ENCODE measurements around the gene SLC22A12. TPM values are rescaled to one million over a fixed set of nuclear protein-coding genes. Genes with fewer than 3 reads are reported as not detected.

Gene SLC22A12
- total and polyA plus RNA-seq, 2 experiments from 2014 or later = not detected

DNA sequence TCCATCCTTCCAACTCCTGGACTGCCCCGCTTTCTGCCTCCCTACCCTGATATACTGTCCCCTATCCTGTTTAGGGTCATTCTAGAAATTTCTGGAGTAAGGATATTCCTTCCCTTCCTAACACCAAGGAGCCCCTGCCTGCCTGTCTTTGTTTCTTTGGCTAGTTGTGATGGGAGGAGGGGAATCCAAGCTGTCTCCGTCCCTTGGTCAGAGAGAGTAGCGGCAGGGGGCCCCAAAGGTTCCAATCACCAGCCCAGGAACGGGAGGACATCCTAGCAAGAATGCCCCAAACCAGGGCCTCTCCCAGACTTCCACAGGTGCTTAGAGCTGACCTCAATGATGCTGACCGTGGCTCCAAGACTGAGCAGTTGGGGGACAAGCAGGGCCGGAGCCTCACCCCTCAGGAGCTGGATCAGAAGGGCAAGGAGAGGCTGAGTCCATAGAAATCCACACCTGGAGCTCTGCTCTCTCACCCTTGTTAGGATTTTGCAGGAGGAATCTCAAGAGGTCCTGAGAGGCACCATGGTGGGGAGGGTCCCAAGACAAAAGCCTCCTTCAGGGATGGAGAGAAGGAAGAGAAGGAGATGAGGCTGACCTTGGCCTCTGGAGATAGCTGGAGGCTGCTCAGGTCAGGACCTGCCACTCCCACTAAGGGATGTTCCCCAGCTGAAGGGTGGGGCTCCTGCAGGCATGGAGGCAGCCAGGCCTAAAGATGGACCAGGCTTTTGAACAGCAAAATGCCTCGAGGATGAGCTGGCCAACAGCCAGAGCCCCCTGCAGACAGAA lies 13.6 kb downstream of the SLC22A12 start:
- no peak overlapping the region for H3K27ac ChIP-seq (ENCODE audit: low read depth)

More for the DNA sequence above, 13.6 kb downstream of the SLC22A12 start:
- Mint-ChIP-seq H3K27me3 (ENCODE audit: insufficient read depth, low read depth, poor library complexity) (peaks cover 14% of the 10 kb centered on the region), H3K9me3 (no peaks in the 10 kb centered on the region), H3K4me3 (no peak overlapping the region), H3K4me1 (peaks cover 17% of the 10 kb centered on the region), H3K27ac (no peak overlapping the region), H3K36me3 (ENCODE audit: low read depth) (no peaks in the 10 kb centered on the region)
- Histone ChIP-seq H3K4me1 (ENCODE audit: insufficient read depth) (0 out of 2 replicates have a peak, but pooled peaks cover 5% of the 10 kb centered on the region), H3K79me2 (replicated peaks; ENCODE audit: insufficient read depth) (no peaks in the 10 kb centered on the region), H3K9me2 (ENCODE audit: insufficient read depth) (no peaks in the 10 kb centered on the region), H2AFZ (no peak overlapping the region), H3K27me3 (ENCODE audit: insufficient read depth) (no peaks in the 10 kb centered on the region), H4K20me1 (replicated peaks; ENCODE audit: insufficient read depth) (no peaks in the 10 kb centered on the region), H3K36me3 (ENCODE audit: insufficient read depth) (no peaks in the 10 kb centered on the region), H3K4me3 (no peak overlapping the region), H3F3A (replicated peaks; ENCODE audit: low read depth) (no peaks in the 10 kb centered on the region), H3K4me2 (no peak overlapping the region)
- ATAC-seq (no peak), DNase-seq (ENCODE audit: low spot score) (no peak)
- TF ChIP-seq CTCF (conservative IDR thresholded peaks at IDR 0.05; ENCODE audit: low read depth in 2 of 2) = peak in 1 of 2 experiments; percentile 31; a peak in 1 of 4 replicates
- TF ChIP-seq, protein P1, sequence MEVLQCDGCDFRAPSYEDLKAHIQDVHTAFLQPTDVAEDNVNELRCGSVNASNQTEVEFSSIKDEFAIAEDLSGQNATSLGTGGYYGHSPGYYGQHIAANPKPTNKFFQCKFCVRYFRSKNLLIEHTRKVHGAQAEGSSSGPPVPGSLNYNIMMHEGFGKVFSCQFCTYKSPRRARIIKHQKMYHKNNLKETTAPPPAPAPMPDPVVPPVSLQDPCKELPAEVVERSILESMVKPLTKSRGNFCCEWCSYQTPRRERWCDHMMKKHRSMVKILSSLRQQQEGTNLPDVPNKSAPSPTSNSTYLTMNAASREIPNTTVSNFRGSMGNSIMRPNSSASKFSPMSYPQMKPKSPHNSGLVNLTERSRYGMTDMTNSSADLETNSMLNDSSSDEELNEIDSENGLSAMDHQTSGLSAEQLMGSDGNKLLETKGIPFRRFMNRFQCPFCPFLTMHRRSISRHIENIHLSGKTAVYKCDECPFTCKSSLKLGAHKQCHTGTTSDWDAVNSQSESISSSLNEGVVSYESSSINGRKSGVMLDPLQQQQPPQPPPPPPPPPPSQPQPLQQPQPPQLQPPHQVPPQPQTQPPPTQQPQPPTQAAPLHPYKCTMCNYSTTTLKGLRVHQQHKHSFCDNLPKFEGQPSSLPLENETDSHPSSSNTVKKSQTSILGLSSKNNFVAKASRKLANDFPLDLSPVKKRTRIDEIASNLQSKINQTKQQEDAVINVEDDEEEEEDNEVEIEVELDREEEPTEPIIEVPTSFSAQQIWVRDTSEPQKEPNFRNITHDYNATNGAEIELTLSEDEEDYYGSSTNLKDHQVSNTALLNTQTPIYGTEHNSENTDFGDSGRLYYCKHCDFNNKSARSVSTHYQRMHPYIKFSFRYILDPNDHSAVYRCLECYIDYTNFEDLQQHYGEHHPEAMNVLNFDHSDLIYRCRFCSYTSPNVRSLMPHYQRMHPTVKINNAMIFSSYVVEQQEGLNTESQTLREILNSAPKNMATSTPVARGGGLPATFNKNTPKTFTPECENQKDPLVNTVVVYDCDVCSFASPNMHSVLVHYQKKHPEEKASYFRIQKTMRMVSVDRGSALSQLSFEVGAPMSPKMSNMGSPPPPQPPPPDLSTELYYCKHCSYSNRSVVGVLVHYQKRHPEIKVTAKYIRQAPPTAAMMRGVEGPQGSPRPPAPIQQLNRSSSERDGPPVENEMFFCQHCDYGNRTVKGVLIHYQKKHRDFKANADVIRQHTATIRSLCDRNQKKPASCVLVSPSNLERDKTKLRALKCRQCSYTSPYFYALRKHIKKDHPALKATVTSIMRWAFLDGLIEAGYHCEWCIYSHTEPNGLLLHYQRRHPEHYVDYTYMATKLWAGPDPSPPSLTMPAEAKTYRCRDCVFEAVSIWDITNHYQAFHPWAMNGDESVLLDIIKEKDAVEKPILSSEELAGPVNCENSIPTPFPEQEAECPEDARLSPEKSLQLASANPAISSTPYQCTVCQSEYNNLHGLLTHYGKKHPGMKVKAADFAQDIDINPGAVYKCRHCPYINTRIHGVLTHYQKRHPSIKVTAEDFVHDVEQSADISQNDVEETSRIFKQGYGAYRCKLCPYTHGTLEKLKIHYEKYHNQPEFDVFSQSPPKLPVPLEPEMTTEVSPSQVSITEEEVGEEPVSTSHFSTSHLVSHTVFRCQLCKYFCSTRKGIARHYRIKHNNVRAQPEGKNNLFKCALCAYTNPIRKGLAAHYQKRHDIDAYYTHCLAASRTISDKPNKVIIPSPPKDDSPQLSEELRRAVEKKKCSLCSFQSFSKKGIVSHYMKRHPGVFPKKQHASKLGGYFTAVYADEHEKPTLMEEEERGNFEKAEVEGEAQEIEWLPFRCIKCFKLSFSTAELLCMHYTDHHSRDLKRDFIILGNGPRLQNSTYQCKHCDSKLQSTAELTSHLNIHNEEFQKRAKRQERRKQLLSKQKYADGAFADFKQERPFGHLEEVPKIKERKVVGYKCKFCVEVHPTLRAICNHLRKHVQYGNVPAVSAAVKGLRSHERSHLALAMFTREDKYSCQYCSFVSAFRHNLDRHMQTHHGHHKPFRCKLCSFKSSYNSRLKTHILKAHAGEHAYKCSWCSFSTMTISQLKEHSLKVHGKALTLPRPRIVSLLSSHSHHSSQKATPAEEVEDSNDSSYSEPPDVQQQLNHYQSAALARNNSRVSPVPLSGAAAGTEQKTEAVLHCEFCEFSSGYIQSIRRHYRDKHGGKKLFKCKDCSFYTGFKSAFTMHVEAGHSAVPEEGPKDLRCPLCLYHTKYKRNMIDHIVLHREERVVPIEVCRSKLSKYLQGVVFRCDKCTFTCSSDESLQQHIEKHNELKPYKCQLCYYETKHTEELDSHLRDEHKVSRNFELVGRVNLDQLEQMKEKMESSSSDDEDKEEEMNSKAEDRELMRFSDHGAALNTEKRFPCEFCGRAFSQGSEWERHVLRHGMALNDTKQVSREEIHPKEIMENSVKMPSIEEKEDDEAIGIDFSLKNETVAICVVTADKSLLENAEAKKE (CRISPR knock-in tag; IDR thresholded peaks at IDR 0.05) = no peak
- no peak for TF ChIP-seq STAT1 (IDR thresholded peaks at IDR 0.05; ENCODE audit: unreplicated experiment)
